NCI-H2029 (cell line): ENCODE results near the gene FOXB1.

Source experiments
- DNase-seq: peaks from one replicate; lab custom pipeline; 2025; lab: John Stamatoyannopoulos, UW

FOXB1 gene

GRCh38 chr15:59998950-59999611 lies 5.0 kb upstream of the FOXB1 start:
- DNase-seq = no peak

DNA sequence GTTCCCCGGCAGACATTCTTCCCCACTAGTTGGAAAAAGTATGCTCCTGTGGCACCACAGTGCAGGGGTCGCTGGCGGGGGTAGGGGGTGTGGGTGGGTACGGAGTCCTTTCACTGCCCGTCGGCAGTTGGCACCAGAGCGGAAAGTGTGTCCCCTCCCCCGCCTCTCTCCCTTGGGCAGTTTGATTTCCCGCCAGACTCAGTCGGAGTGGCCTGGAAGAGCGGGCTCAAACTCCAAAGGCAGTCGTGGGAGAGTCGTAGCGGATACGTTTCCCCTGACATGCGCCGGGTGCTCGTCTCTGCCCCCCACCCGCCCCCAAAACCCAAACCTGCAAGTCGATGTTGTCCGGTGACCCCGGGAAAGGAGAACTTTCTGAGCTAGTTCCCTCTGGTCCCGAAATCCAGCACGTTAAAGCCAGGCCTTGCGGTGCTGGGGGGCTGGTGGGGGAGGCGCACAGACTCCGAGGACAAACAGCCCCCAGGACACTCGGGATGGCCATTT lies 4.4 kb upstream of the FOXB1 start:
- DNase-seq = no peak

GRCh38 chr15:60000113-60000823 lies 3.8 kb upstream of the FOXB1 start:
- DNase-seq = peak; percentile 48

- DNase-seq = no peak
Observed at GRCh38 chr15:60000824-60001609, 3.1 kb upstream of the FOXB1 start.

DNA sequence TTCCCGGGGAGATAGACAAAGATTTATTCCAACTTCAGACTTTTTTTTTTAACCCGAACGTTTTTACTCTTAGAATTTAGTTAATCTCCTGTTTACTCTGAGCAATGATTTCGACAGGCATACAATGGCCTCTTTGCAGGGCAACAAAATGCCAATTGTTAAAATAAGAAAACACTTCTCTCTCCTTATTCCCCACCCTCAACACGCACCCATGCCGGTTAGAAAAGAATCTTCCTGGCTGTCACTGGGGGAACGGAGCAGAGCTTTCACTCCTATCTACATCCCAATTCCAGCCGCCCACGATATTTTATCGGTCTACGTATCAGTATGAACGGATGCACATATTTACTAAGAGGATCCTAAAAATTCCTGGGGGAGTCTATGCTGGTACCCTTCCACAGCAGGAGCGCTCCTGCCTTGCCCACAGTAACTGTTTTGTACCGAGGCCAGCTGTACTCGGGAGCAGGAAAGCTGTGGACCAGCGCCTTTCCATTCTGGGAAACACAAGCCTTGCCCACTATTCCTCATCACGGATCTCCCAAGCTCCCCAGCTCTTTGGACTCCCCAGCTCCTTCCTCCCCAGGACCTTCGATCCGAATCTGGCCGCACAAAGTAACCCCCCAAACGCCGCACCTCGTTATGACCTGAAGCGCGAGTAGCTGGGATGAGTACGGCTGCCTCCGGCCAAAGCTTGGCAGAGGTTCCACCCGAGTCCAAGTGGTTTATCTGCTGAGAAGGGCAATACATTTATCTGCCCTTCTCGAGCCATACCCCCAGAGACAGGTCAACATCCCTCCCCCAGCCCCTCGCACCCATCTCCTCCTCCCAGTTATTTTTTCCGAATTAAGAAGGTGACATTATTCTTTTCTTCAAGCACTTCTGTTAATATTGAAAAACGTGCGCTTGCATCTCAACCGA lies 2.2 kb upstream of the FOXB1 start:
- DNase-seq = no peak

DNA sequence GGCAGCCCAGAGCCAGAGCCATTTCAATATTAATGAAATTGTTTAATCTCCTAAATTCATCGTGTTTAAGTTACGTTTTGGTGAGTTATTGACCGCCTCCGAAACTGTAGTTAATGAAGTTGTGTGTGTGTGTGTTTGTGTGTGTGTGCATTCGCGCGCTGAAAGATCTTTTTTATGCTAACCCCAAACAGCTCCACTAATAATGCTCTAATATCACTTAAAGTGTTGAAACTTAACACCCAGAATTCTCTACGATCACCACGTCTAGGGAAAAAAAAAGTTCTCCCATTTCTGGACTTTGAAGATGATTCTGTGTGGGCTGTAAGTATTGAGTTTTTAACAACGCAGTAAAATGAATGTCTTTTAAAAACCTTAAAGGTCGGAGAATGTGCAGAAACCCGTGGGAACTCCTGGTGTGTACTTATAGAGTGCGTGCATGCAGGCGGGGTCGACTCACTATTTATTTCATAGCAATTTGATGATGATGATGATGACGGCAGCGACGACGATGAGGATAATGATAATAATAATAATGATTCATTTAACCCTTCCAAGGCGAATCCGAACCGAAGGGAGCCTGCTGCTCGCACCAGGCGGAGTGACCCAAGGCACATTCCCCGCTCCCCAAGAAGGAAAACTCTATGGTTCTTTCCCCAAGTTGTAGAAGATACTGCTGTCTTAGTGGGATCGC lies 1.4 kb upstream of the FOXB1 start:
- no peak for DNase-seq

DNA sequence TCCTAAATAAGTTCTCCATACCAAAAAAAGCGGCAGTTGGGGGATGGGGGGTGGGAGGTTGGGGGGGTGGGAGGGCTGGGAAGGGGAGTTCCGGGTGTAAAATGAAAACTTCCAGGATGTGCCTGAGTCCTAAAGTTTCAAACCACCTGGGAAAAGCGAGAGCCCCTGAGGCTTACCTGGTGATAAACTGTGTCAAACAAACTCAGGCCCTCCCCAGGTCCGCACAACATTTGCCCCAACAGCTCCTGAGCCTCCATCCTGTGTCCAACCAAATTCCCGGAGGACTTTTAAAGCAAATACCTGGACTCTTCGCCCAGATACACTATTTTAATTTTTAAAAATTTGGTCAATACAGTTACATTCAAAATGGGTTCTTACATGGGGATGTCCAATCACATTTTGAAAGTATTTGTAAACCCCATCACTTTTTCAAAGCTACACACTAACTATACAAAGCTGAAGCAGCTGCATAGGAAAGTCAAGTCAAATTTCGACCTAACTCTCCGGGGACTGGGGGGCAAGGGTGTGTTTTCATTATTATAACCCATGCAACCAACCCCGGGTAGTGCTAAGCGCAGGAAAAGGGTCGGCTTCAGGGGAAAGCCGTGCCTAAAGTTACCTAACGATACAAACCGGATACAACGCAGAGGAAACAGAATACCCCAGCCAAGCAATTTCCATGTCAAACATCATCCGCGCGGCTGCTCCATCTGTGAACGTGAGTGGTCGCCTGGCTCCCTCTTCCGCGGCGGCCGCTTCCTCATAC lies 685 bp upstream of the FOXB1 start:
- DNase-seq = no peak

GRCh38 chr15:60004846-60005351 lies 788 bp downstream of the FOXB1 start:
- DNase-seq = no peak

DNA sequence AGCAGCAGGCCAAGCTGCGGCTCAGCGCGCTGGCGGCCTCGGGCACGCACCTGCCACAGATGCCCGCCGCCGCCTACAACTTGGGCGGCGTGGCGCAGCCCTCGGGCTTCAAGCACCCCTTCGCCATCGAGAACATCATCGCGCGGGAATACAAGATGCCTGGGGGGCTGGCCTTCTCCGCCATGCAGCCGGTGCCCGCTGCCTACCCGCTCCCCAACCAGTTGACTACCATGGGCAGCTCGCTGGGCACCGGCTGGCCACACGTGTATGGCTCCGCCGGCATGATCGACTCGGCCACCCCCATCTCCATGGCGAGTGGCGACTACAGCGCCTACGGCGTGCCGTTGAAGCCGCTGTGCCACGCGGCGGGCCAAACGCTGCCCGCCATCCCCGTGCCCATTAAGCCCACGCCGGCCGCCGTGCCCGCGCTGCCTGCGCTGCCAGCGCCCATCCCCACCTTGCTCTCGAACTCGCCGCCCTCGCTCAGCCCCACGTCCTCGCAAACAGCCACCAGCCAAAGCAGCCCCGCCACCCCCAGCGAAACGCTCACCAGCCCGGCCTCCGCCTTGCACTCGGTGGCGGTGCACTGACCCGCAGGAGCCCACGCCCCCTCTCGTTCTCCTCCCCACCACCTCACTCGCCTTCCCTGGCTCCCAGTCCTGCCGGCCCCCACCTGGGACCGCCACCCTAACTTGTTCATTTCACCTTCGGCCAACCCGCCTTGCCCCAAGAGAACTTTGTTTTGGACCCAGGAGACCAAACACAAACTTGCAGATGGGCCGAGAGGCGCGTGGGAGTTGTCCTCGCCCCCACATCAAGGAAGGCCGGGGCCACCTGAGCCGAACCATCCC lies 1.5 kb downstream of the FOXB1 start:
- DNase-seq = no peak

- DNase-seq = peak; percentile 25
Observed at GRCh38 chr15:60006203-60006862, 2.2 kb downstream of the FOXB1 start.

- DNase-seq = no peak
Observed at GRCh38 chr15:60006873-60007272, 2.8 kb downstream of the FOXB1 start.

- peak; percentile 47 for DNase-seq
Observed at GRCh38 chr15:60009124-60009960, 5.2 kb downstream of the FOXB1 start.

DNA sequence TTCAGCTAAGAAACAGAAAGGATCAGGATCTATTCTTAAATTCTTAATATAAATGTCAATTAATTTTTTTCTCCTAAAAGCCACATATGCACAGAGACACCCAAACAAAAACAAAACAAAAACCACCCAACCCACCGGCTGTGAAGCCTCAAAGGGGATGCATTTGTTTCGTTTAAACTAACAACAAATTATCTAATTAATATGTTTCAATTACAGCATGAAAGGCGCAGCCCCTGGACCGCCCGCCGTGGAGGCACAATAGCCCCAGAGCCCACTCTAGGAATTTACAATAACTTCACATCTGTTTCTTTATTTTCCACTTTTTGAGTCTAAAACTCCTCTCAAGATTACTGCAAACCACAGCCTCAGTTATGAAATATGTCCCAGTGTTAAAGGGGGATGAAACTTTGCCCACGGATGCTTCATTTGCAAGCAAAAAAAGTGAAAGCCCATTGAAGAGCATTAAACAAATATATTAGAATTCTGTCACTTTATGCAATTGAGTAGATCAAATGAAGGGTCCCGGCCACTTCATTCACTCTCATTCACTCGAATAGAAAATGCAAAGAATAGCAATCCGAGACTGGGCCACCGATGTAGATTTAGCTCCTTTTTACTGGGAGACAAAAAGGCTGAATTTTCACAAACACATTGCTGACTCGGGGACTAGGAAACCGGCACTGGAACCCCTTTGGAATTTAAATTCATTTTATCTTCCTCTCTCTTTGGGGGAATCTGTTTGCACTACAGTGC lies 6.0 kb downstream of the FOXB1 start:
- DNase-seq = no peak

DNA sequence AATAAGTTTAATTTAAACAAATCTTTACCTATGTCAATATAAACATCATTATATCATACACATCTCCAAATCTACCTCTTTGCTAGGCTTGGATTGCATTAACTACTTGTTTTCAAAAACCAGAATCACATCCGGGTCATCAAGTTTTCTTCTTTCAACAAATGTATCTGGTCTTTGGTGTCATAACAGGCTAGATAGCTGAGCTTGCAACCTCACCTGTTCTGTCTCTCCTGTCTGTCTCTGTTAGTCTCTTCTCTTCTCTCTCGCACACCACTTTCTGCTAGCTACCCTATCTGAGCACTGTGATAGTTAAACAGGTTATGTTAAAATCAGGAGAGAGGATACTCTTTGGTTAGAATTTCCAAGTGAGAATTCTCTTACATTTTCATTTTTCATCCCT lies 6.7 kb downstream of the FOXB1 start:
- no peak for DNase-seq

GRCh38 chr15:60012695-60013094 lies 8.6 kb downstream of the FOXB1 start:
- DNase-seq = no peak

DNA sequence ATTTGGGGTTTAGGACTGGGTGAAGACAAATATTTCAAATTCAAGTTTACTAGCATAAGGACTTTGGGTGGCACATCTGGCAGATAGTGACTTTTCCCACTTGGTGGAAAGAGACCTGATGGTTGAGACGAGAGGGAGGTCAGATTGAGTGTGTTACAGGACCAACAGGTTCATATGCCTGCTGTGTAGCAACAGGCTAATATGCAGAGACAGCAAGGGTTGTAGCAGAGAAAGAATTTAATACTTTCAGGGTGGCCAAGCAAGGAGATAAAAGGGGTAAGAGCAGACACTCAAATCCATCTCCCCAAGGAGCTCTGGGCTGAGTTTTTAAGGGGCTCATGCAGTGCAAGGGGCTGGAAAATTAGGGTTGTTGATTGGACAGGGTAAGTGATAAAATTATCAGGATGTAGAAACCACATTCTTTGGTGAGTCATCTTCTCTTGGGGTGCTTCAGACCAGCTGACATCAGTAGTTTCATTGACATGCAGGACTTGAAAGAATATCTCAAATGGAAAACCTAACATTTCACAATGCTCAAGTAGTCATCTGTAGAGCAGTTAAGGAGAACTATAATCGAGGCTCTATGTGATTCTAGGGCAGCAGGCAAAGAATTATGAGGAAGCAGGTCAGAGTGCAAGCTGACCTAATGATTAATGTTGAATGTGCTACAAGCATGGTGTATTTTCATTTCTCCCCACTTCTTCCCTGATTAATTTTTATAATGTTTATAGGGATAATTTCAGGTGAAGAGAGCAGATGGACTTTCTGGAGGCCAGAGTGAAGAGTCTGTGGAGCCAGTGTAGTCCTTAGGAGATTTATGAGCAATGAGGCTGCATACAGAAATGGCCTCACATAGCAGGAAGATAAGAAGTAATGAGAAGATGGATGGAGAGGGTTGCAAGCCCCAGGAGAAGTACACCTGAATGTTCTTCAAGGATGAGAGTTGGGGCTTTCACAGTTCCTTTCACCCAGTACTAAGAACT lies 13.7 kb downstream of the FOXB1 start:
- no peak for DNase-seq
